Transverse colon (tissue), 4 donors: Measurements from ENCODE around the gene ZCCHC17. TPM values are rescaled to one million over a fixed set of nuclear protein-coding genes. Genes with fewer than 3 reads are reported as not detected.
A peak's percentile ranks its signal among the peaks of the same experiment; 100 is the strongest.

Experiments used
- DNase-seq: peaks from one replicate; pipeline ENCODE4 v3.0.0-alpha.2; 2019
- H3K27ac ChIP-seq, 4 donors: fragments of 200-600 bp; sonication (generic); 2 replicates each; pipeline ENCODE4 v1.5.1; 2016 to 2018; ENCODE audit warnings: inconsistent platforms in 4 of 4
- H3K27me3 ChIP-seq: fragments of 200-600 bp; sonication (generic); 2 replicates; pipeline ENCODE4 v1.5.1; 2017; ENCODE audit warnings: inconsistent platforms
- H3K36me3 ChIP-seq, 4 donors: fragments of 200-600 bp; sonication (generic); 2 replicates each; pipeline ENCODE4 v1.5.1; 2017 to 2019; ENCODE audit warnings: inconsistent platforms in 4 of 4
- H3K4me1 ChIP-seq, 4 donors: fragments of 200-600 bp; sonication (generic); 2 replicates each; pipeline ENCODE4 v1.5.1; 2017 to 2020; ENCODE audit warnings: inconsistent platforms in 4 of 4
- H3K4me3 ChIP-seq, 4 donors: fragments of 200-600 bp; sonication (generic); 1 replicate in 1 of 4; 2 replicates in 3 of 4; pipeline versions ENCODE4 v1.5.1 to v1.6.1; 2017 to 2019; ENCODE audit warnings: inconsistent platforms in 4 of 4
- H3K9me3 ChIP-seq, 2 donors: fragments of 200-600 bp; sonication (generic); 2 replicates each; pipeline ENCODE4 v1.5.1; 2017 to 2019; ENCODE audit warnings: inconsistent platforms in 2 of 2
- CTCF ChIP-seq, 5 experiments: fragments of 200-600 bp in 3 of 5; fragments of 450-650 bp in 2 of 5; sonication (generic) in 3 of 5; IDR thresholded peaks; 1 replicate in 2 of 5; 2 replicates in 3 of 5; pipeline ENCODE4 v1.5.1; 2016 to 2017; ENCODE audit warnings: antibody characterized with exemption in 5 of 5, inconsistent platforms in 3 of 5, mild to moderate bottlenecking in 2 of 5, moderate library complexity in 1 of 5
- EP300 ChIP-seq: sonication (generic); formaldehyde crosslinking; IDR thresholded peaks from one replicate; pipeline ENCODE4 v1.6.1; 2017; ENCODE audit warnings: antibody characterized with exemption, low read depth
- POLR2A ChIP-seq: fragments of 450-650 bp; IDR thresholded peaks from one replicate; pipeline ENCODE4 v1.6.1; 2016; ENCODE audit warnings: antibody characterized with exemption, mild to moderate bottlenecking, moderate library complexity
- POLR2AphosphoS5 ChIP-seq, 3 donors: sonication (generic); formaldehyde crosslinking; IDR thresholded peaks; one replicate each; pipeline ENCODE4 v1.6.1; 2016; ENCODE audit warnings: antibody characterized with exemption in 3 of 3
- WGBS, 2 donors: methylation state at CpG; one replicate each; pipeline ENCODE4 v1.1.5; 2018; ENCODE audit warnings: low coverage in 1 of 2; 5-methylcytosine and 5-hydroxymethylcytosine counted together
- in situ Hi-C, 4 donors: fragments of 200-750 bp; cut with MboI; loops; one replicate each; pipeline versions ENCODE4 v1.15.0 to v1.15.1; 2017; ENCODE audit warnings: low sequenced_read_pairs in 3 of 4, low pct_ligation_motif_present in 1 of 4, low pct_unique_long_range_greater_than_20kb in 1 of 4
- intact Hi-C: fragments of 100-400 bp; cut with DNase I; formaldehyde crosslinking; loops from one replicate; pipeline ENCODE4 v1.15.1; 2023; ENCODE audit warnings: low total_unique reads
- total RNA-seq, 4 donors: library from RNA; depleted of rRNA; stranded (reverse); fragments of >200 nt; gene quantifications; one replicate each; pipeline ENCODE4 v1.1.0, GENCODE V29; 2016

The ZCCHC17 gene
- total RNA-seq, 4 donors from 2014 or later = 4.8 to 18.7 (median 13.7) TPM

GRCh38 chr1:31412732-31413404 is 116.0 kb downstream of the ZCCHC17 start, which contains the start of gene SERINC2:
TSS of gene SERINC2 (plus strand) at chr1:31413213. CDS start at chr1:31413266, 53 bp downstream.
- TF ChIP-seq CTCF (IDR thresholded peaks at IDR 0.05) (no peak), POLR2AphosphoS5 (IDR thresholded peaks at IDR 0.05) (peak in 1 of 3 donors; percentile 4)
- H3K4me3 ChIP-seq = peak within 1 kb of the TSS; percentile 42 to 97 (median 87)
- H3K9me3 ChIP-seq = no peaks in the 10 kb centered on the region
- no peaks in the 10 kb centered on the region for H3K36me3 ChIP-seq
- peak within 1 kb of the TSS; percentile 82 to 97 (median 94) for H3K27ac ChIP-seq
- in situ Hi-C loops = no loop called here
- H3K4me1 ChIP-seq = peaks cover 0 to 15% (median 11%) of the 10 kb centered on the region in 4 donors
- intact Hi-C loops = no loop called here
- DNase-seq = peak; percentile 63
- peaks cover 3% of the 10 kb centered on the region for H3K27me3 ChIP-seq
- 1% methylated on average over 14 to 32 of the region's 63 CpGs for WGBS, 2 donors

GRCh38 chr1:31413405-31414001 is 116.7 kb downstream of the ZCCHC17 start:
- H3K4me3 ChIP-seq = peak overlapping the region; percentile 42 to 97 (median 87)
- intact Hi-C loops (no loop called here), in situ Hi-C loops (no loop called here)
- H3K9me3 ChIP-seq = no peaks in the 10 kb centered on the region
- peak overlapping the region; percentile 82 to 97 (median 94) for H3K27ac ChIP-seq
- 0% methylated on average over 26 to 29 of the region's 54 CpGs for WGBS, 2 donors
- H3K36me3 ChIP-seq = no peaks in the 10 kb centered on the region
- DNase-seq = peak; percentile 90
- peaks cover 3% of the 10 kb centered on the region for H3K27me3 ChIP-seq
- TF ChIP-seq POLR2A (peak; percentile 76), POLR2AphosphoS5 (IDR thresholded peaks at IDR 0.05) (peak in 2 of 3 donors; percentile 66 to 72), CTCF (IDR thresholded peaks at IDR 0.05) (no peak), EP300 (no peak)
- H3K4me1 ChIP-seq = peaks cover 0 to 15% (median 11%) of the 10 kb centered on the region in 4 donors

Other genes starting within 250 kb of the ZCCHC17 start
- 100 to 1,000 TPM in 1 of 4 donors, 10 to 100 TPM in 3; 73.6 to 201 (median 78.5) TPM for gene PUM1, start 231.3 kb upstream of the ZCCHC17 start, total RNA-seq
- not detected for gene NKAIN1, start 57.1 kb upstream of the ZCCHC17 start, total RNA-seq
- 100 to 1,000 TPM in 1 of 4 donors, 10 to 100 TPM in 3; 20.2 to 154 (median 32.3) TPM for gene SNRNP40, start 244 bp upstream of the ZCCHC17 start, total RNA-seq
- gene FABP3, start 76.0 kb downstream of the ZCCHC17 start, total RNA-seq = 1 to 10 TPM in 2 of 4 donors, not detected in 2; 5.9 to 7.6 TPM
- 100 to 1,000 TPM in 3 of 4 donors, 10 to 100 TPM in 1; 85.6 to 343 (median 250) TPM for gene SERINC2, start 116.2 kb downstream of the ZCCHC17 start, total RNA-seq